ENCODE measurements around the gene CTRB1.
"Not testable (repeated sequence)": the region's sequence is repeated elsewhere in the genome, so short reads cannot be mapped to it uniquely, and the experiment has no call there.

CTRB1 gene

GRCh38 chr16:75254359-75254837, 35.6 kb downstream of the CTRB1 start:
- DNase-seq (ENCODE audit: low read depth, low spot score), result no peak

GRCh38 chr16:75256059-75256571, 37.3 kb downstream of the CTRB1 start:
- no peak for DNase-seq (ENCODE audit: low read depth, low spot score)

DNA sequence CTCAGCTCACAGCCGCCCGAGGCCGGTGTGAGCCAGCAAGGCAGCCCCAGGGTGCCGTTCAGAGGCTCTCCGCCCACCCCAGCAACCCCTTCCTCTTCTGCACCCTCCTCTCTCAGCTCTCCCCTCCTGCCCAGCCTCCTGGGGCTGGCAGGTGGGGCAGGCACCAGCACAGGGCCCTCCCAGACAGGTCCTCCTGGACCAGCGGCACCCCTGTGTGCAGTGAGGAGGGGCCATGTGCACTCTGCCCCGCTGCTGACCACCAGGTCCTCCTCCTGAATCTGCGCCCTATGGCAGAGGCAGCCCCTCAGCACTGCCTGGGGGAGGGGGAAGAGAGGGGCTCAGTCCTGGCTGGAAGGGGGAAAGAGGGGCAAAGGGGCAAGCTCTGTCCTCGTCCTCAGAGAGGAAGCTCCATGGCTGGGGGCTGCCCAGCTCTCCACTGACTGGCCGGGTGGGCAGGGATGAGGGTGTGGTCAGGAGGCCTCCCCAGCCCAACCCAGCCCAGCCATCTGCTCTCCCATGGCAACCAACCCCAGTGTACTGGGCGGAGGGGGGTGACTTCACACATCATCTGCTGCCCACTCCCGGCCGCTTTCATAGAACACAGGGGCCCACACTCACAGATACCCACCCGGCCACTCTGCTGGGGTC, 38.0 kb downstream of the CTRB1 start:
- DNase-seq (ENCODE audit: low read depth, low spot score), result no peak

GRCh38 chr16:75257886-75258806, 39.4 kb downstream of the CTRB1 start:
- no peak for DNase-seq (ENCODE audit: low read depth, low spot score)

GRCh38 chr16:75258807-75259141, 40.0 kb downstream of the CTRB1 start:
- DNase-seq (ENCODE audit: low read depth, low spot score), result no peak

DNA sequence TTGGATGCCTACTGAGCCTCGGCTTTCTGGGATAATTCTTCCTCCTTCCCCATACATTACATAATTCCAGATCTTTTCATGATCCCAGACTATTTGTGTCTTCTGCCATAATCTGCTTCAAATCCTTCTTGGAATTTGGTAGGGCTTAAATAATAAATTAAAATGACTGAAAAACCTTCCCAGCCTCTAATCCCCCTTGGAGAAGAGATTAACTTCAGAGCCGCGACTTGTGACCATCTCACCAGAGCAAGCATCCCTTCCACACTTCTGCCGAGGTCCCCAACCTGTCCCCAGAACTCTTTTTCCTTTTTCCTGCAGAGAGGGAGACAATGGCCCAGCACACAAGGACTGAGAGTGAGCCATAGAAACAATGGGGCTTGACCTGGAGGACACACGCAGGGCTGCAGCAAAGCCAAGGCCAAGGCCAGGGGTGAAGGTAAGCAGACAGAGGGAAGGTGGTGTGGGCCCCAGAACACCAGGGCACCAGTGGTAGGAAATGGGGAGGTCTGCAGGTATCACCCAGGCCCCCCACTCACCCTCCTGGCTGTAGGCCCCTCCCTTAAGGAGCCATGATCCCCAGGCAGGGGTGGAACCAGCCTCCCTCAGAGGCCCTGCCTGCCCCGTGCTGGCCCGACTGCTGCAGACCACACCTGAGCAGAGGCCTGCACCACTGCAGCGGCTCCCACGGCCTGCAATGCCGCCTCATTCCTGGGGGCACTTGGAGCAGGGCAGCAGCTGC, 42.2 kb downstream of the CTRB1 start:
- DNase-seq (ENCODE audit: low read depth, low spot score), result no peak

DNA sequence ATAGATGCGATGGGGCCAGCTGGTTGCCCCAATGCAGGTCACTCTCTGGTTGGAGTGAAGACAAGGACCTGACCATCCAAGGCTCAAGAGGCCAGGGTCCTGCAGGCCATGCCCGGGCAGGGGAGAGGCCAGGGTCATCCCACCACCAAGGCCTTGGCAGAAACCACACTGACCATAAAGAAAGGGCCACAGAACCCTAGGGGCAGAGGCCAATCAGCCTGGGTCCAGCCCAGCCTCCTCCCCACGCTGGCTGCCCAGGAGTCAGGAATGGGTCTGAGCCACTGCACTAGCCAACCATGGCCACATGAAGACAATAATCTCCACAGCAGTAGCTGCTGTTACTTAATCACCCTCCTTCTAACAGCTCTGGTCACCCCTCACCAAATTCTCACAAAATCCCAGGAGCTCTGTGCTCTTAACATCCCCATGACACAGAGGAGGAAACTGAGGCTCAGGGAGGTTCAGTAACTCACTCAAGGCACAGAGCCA, 42.8 kb downstream of the CTRB1 start:
- DNase-seq (ENCODE audit: low read depth, low spot score), result no peak

- DNase-seq (ENCODE audit: low read depth, low spot score), result no peak
Measured at GRCh38 chr16:75262104-75262799, 43.5 kb downstream of the CTRB1 start.

DNA sequence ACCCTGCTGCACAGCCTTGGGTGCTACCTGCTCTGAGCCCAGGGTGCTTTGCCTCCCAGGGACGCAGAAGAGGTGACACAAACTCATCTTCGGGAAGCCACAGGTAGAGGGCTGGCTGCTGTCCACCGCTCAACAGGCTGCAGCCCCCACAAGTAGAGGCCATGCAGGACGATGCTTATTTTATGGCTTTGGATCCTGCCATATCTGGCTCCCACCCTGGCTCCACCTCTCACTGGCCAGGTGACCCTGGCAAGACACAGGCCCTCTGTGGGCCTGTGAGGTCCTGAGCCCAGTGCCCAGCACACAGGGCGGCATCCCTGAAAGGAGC, 44.0 kb downstream of the CTRB1 start:
- no peak for DNase-seq (ENCODE audit: low read depth, low spot score)

GRCh38 chr16:75263291-75263962, 44.6 kb downstream of the CTRB1 start:
- DNase-seq (ENCODE audit: low read depth, low spot score), result no peak

DNA sequence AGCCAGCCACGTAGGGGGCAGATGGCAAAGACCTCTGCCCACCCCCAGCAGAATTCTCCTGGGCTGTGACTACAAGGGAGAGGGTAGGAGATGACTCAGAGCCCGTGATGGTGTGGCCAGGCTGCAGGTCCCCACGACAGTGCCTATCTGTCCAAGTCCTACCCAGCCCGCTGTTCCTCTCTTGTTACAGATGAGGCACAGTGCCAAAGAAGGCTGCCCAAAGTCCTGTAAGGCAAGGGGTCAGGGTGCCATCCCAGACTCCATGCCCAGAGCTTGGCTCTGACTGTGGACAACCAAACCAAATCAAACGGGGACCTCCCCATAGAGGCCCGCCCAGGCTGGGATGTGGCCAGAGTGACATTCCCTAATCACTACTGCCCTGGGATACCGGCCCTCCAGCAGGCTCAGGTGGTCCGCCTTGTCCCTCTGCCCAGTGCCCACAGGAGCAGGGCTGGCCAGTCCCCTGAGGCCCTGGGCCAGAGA, 45.2 kb downstream of the CTRB1 start:
- no peak for DNase-seq (ENCODE audit: low read depth, low spot score)

DNA sequence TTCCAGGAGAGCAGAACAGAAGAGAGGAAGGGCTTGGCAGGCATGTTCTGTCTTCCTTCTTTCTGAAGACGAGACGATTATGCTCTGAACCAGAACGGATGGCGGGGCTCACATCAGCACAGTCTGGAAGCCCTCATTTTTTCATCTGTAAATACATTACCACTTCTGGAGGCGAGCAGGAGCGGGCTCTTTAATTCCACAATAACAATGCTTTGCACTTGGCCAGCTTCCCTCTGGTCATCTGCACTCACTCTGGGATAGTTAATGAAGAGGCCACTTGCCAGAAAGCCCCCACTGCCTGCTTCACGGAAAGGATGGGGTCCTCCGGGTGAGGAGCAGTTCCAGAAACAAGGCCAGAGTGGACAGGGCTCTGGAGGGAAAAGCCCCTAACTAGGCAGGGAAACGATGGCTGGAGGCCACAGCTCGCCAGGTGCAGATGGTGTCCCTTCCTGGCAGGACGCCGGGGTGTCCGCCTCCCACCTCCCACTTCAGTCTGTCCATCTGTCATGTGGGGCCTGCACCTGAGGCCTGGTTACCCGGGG, 45.7 kb downstream of the CTRB1 start:
- DNase-seq (ENCODE audit: low read depth, low spot score), result no peak

GRCh38 chr16:75264999-75265910, 46.5 kb downstream of the CTRB1 start:
- DNase-seq (ENCODE audit: low read depth, low spot score), result no peak

- DNase-seq (ENCODE audit: low read depth, low spot score), result no peak
Measured at GRCh38 chr16:75265911-75266701, 47.3 kb downstream of the CTRB1 start.

- no peak for DNase-seq (ENCODE audit: low read depth, low spot score)
Measured at GRCh38 chr16:75266738-75267630, 48.2 kb downstream of the CTRB1 start.

- DNase-seq (ENCODE audit: low read depth, low spot score), result no peak
Measured at GRCh38 chr16:75267631-75268264, 49.0 kb downstream of the CTRB1 start.

GRCh38 chr16:75269358-75269757, 50.6 kb downstream of the CTRB1 start:
- not testable (repeated sequence) for DNase-seq (ENCODE audit: low read depth, low spot score)

Measured in brain pericyte (primary cell).